K562 (cell line): ENCODE data around the gene WSCD2. TPM values are rescaled to one million over a fixed set of nuclear protein-coding genes. Genes with fewer than 3 reads are reported as not detected.

Experiments
- ATF3 ChIP-seq, 2 experiments: fragments of 450-650 bp in 1 of 2; sonication (generic) in 1 of 2; formaldehyde crosslinking in 1 of 2; IDR thresholded peaks in 1 of 2; conservative IDR thresholded peaks in 1 of 2; 2 replicates each; pipeline versions ENCODE4 v1.6.1 to v1.8.1; 2016 to 2023; ENCODE audit warnings: mild to moderate bottlenecking in 2 of 2, moderate library complexity in 2 of 2, inconsistent platforms in 1 of 2, missing genetic modification reagents in 1 of 2
- DNMT1 ChIP-seq: fragments of 450-650 bp; IDR thresholded peaks from 2 replicates; pipeline ENCODE4 v1.6.1; 2016; ENCODE audit warnings: antibody characterized with exemption, mild to moderate bottlenecking
- E4F1 ChIP-seq: fragments of 250-450 bp; sonication (Bioruptor Pico); IDR thresholded peaks from 2 replicates; pipeline ENCODE4 v1.5.0; 2021; ENCODE audit warnings: mild to moderate bottlenecking, borderline replicate concordance
- ELF1 ChIP-seq: fragments of 200-800 bp; sonication (Bioruptor generic); IDR thresholded peaks from 2 replicates; pipeline ENCODE4 v1.6.1; 2016; ENCODE audit warnings: missing genetic modification characterization, missing compliant biosample characterization
- PTRF ChIP-seq: fragments of 450-650 bp; IDR thresholded peaks from 2 replicates; pipeline ENCODE4 v1.6.1; 2016; ENCODE audit warnings: mild to moderate bottlenecking, missing genetic modification characterization, missing compliant biosample characterization
- RBM14 ChIP-seq: fragments of 200-400 bp; formaldehyde crosslinking; IDR thresholded peaks from 2 replicates; pipeline ENCODE4 v1.6.1; 2018; ENCODE audit warnings: low read depth, mild to moderate bottlenecking, low read length, moderate library complexity, borderline replicate concordance; ENCODE audit not compliant: insufficient read depth
- U2AF2 ChIP-seq: fragments of 200-400 bp; formaldehyde crosslinking; optimal IDR thresholded peaks from 2 replicates; pipeline ENCODE3; 2017; ENCODE audit warnings: low read depth, mild to moderate bottlenecking, low read length
- USF1 ChIP-seq: sonication (generic); formaldehyde crosslinking; IDR thresholded peaks from 2 replicates; pipeline ENCODE4 v1.9.0; 2022; ENCODE audit warnings: mild to moderate bottlenecking, missing genetic modification reagents
- ZFP1 ChIP-seq: fragments of 450-650 bp; formaldehyde crosslinking; IDR thresholded peaks from 2 replicates; pipeline ENCODE4 v1.4.0; 2020; ENCODE audit warnings: mild to moderate bottlenecking, mixed read lengths
- polyA plus RNA-seq, 8 experiments: library from polyadenylated mRNA; depleted of rRNA in 4 of 8; stranded (reverse) in 5 of 8; unstranded in 3 of 8; fragments of >200 nt; fragmentation: Nextera tagmentation in 2 of 8; fragmentation: Illumina TruSeq in 1 of 8; extraction: Ambion mirVana in 2 of 8; extraction: Trizol in 1 of 8; gene quantifications; 2 replicates each; pipeline versions ENCODE4 v1.2.1 to v1.2.3, GENCODE V29; 2011 to 2014; ENCODE audit warnings: inconsistent platforms in 1 of 8, missing spikeins in 1 of 8
- total RNA-seq, 7 experiments: library from RNA; depleted of rRNA in 6 of 7; stranded (reverse); fragments of >200 nt in 6 of 7; fragmentation: Illumina TruSeq in 2 of 7; extraction: Trizol in 2 of 7; gene quantifications; 2 replicates each; pipeline versions ENCODE4 v1.2.1 to v1.2.3, GENCODE V29; 2011 to 2021; ENCODE audit warnings: low replicate concordance in 1 of 7
- TF ChIP-seq, protein P1 (sequence below), 2 experiments: fragments of 450-650 bp in 1 of 2; sonication (generic) in 1 of 2; formaldehyde crosslinking; conservative IDR thresholded peaks; 2 replicates each; pipeline versions ENCODE4 v1.4.0 to v1.8.1; 2020 to 2022; ENCODE audit warnings: mild to moderate bottlenecking in 1 of 2, missing genetic modification reagents in 1 of 2
- TF ChIP-seq, protein P2 (sequence below): sonication (generic); formaldehyde crosslinking; IDR thresholded peaks from 2 replicates; pipeline ENCODE4 v1.8.1; 2023; ENCODE audit warnings: mild to moderate bottlenecking, missing genetic modification reagents
- TF ChIP-seq, protein P3 (sequence below): fragments of 450-650 bp; formaldehyde crosslinking; IDR thresholded peaks from 2 replicates; pipeline ENCODE4 v1.4.0; 2020; ENCODE audit warnings: mild to moderate bottlenecking, moderate library complexity

Gene WSCD2
- total and polyA plus RNA-seq, 9 of the 15 experiments (the other 6 are each of a cell fraction or from before 2014, with no cell fraction given): 0.72 to 14.1 (median 4.0) TPM

DNA sequence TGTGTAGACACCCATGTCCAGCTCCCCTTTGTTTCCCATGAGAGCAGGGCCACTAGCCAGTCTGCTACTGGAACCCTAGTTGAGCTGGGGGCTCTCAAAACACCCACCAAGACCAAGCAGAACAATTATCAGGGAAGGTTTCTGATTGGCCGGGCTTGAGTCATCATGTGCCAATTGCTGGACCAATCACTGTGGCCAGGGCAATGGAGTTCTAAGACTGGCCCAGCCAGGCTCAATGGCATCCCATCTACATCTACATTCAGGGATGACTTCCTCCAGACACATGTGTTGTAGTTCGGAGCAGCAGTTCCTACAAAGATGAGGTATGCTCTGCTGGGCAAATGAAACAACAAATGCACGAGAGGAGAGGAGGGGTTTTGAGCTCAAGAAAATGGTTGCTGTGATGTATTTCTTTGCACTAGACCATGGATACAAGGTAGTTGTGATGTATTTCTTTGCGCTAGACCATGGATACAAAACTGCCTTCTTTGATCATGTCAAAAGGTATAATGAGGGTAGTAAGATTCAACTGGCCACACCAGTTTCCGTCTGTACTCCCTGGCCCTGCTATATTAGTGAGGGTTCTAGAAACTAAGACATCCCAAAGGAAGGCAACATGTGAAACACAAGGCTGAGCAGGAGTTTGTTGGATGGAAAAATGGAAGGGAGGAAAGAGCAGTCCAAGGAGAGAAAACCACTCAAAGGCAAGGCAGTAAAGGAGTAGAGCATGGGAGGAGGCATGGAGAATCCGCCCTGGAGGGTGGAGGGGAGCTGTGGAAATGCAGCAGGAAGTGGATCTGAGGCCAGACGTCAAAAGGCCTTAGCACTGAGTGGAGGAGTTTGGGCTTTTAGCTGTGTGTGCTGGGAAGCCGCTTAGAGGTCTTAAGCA is 8.9 kb upstream of the WSCD2 start (continued):
- TF ChIP-seq, protein P1, sequence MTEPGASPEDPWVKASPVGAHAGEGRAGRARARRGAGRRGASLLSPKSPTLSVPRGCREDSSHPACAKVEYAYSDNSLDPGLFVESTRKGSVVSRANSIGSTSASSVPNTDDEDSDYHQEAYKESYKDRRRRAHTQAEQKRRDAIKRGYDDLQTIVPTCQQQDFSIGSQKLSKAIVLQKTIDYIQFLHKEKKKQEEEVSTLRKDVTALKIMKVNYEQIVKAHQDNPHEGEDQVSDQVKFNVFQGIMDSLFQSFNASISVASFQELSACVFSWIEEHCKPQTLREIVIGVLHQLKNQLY (CRISPR knock-in tag; conservative IDR thresholded peaks at IDR 0.05): no peak
- no peak for TF ChIP-seq DNMT1
- no peak for TF ChIP-seq U2AF2
- peak; percentile 66 for TF ChIP-seq USF1
- TF ChIP-seq ZFP1 (CRISPR knock-in tag): no peak
- peak; percentile 43; the same call in 1 of the 2 replicates for TF ChIP-seq PTRF (tag)
- TF ChIP-seq, protein P2, sequence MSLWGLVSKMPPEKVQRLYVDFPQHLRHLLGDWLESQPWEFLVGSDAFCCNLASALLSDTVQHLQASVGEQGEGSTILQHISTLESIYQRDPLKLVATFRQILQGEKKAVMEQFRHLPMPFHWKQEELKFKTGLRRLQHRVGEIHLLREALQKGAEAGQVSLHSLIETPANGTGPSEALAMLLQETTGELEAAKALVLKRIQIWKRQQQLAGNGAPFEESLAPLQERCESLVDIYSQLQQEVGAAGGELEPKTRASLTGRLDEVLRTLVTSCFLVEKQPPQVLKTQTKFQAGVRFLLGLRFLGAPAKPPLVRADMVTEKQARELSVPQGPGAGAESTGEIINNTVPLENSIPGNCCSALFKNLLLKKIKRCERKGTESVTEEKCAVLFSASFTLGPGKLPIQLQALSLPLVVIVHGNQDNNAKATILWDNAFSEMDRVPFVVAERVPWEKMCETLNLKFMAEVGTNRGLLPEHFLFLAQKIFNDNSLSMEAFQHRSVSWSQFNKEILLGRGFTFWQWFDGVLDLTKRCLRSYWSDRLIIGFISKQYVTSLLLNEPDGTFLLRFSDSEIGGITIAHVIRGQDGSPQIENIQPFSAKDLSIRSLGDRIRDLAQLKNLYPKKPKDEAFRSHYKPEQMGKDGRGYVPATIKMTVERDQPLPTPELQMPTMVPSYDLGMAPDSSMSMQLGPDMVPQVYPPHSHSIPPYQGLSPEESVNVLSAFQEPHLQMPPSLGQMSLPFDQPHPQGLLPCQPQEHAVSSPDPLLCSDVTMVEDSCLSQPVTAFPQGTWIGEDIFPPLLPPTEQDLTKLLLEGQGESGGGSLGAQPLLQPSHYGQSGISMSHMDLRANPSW (CRISPR knock-in tag): no peak
- no peak for TF ChIP-seq RBM14
- TF ChIP-seq, protein P3, sequence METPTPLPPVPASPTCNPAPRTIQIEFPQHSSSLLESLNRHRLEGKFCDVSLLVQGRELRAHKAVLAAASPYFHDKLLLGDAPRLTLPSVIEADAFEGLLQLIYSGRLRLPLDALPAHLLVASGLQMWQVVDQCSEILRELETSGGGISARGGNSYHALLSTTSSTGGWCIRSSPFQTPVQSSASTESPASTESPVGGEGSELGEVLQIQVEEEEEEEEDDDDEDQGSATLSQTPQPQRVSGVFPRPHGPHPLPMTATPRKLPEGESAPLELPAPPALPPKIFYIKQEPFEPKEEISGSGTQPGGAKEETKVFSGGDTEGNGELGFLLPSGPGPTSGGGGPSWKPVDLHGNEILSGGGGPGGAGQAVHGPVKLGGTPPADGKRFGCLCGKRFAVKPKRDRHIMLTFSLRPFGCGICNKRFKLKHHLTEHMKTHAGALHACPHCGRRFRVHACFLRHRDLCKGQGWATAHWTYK: peak; percentile 60; the same call in 1 of the 2 replicates
- TF ChIP-seq ELF1 (tag): no peak
- no peak for TF ChIP-seq E4F1 (CRISPR knock-in tag)
- TF ChIP-seq ATF3 (IDR thresholded peaks at IDR 0.05): no peak
- no peak for TF ChIP-seq ATF3 (CRISPR knock-in tag; conservative IDR thresholded peaks at IDR 0.05)
